ENCODE results near the gene INTS6. TPM values are rescaled to one million over a fixed set of nuclear protein-coding genes. Genes with fewer than 3 reads are reported as not detected.
A peak's percentile ranks its signal among the peaks of the same experiment; 100 is the strongest.

Gene INTS6
- total RNA-seq, 1 donor: 40.5 TPM

GRCh38 chr13:51329606-51330005, 123.2 kb downstream of the INTS6 start:
- Histone ChIP-seq H3K4me3 (ENCODE audit: insufficient read depth, low read length) (no peak overlapping the region), H3K27ac (ENCODE audit: low read depth, low read length) (peak overlapping the region; percentile 71), H3K79me2 (ENCODE audit: insufficient read depth, low read length) (no peaks in the 10 kb centered on the region), H3K4me2 (ENCODE audit: insufficient read depth, low read length) (no peak overlapping the region), H3K9me3 (ENCODE audit: low read depth, low read length) (no peaks in the 10 kb centered on the region), H3K4me1 (ENCODE audit: insufficient read depth, low read length) (peaks cover 20% of the 10 kb centered on the region), H3K27me3 (ENCODE audit: insufficient read depth, low read length) (no peaks in the 10 kb centered on the region), H4K20me1 (ENCODE audit: insufficient read depth, low read length) (no peaks in the 10 kb centered on the region), H2AFZ (ENCODE audit: low read length) (no peak overlapping the region), H3K36me3 (ENCODE audit: insufficient read depth, low read length) (no peaks in the 10 kb centered on the region)
- TF ChIP-seq CTCF (IDR thresholded peaks at IDR 0.05; ENCODE audit: extremely low read depth, low read depth, low read length): no peak
- no peak for DNase-seq (ENCODE audit: insufficient read length, low spot score, missing footprints)

GRCh38 chr13:51328488-51328887, 124.3 kb downstream of the INTS6 start:
- Histone ChIP-seq H3K27ac (ENCODE audit: low read depth, low read length) (no peak overlapping the region), H3K79me2 (ENCODE audit: insufficient read depth, low read length) (no peaks in the 10 kb centered on the region), H3K4me1 (ENCODE audit: insufficient read depth, low read length) (peaks cover 20% of the 10 kb centered on the region), H3K27me3 (ENCODE audit: insufficient read depth, low read length) (no peaks in the 10 kb centered on the region), H4K20me1 (ENCODE audit: insufficient read depth, low read length) (no peaks in the 10 kb centered on the region), H3K4me3 (ENCODE audit: insufficient read depth, low read length) (no peak overlapping the region), H3K9me3 (ENCODE audit: low read depth, low read length) (no peaks in the 10 kb centered on the region), H2AFZ (ENCODE audit: low read length) (no peak overlapping the region), H3K4me2 (ENCODE audit: insufficient read depth, low read length) (no peak overlapping the region), H3K36me3 (ENCODE audit: insufficient read depth, low read length) (no peaks in the 10 kb centered on the region)
- DNase-seq (ENCODE audit: insufficient read length, low spot score, missing footprints): no peak
- TF ChIP-seq CTCF (IDR thresholded peaks at IDR 0.05; ENCODE audit: extremely low read depth, low read depth, low read length): no peak

GRCh38 chr13:51327961-51328360, 124.9 kb downstream of the INTS6 start:
- no peaks in the 10 kb centered on the region for H3K36me3 ChIP-seq (ENCODE audit: insufficient read depth, low read length)
- no peak overlapping the region for H3K4me3 ChIP-seq (ENCODE audit: insufficient read depth, low read length)
- H3K4me2 ChIP-seq (ENCODE audit: insufficient read depth, low read length): no peak overlapping the region
- TF ChIP-seq CTCF (IDR thresholded peaks at IDR 0.05; ENCODE audit: extremely low read depth, low read depth, low read length): no peak
- DNase-seq (ENCODE audit: insufficient read length, low spot score, missing footprints): no peak
- no peak overlapping the region for H3K27ac ChIP-seq (ENCODE audit: low read depth, low read length)
- H3K9me3 ChIP-seq (ENCODE audit: low read depth, low read length): no peaks in the 10 kb centered on the region
- no peaks in the 10 kb centered on the region for H3K27me3 ChIP-seq (ENCODE audit: insufficient read depth, low read length)
- peaks cover 20% of the 10 kb centered on the region for H3K4me1 ChIP-seq (ENCODE audit: insufficient read depth, low read length)
- H4K20me1 ChIP-seq (ENCODE audit: insufficient read depth, low read length): no peaks in the 10 kb centered on the region
- H3K79me2 ChIP-seq (ENCODE audit: insufficient read depth, low read length): no peaks in the 10 kb centered on the region
- no peak overlapping the region for H2AFZ ChIP-seq (ENCODE audit: low read length)

GRCh38 chr13:51326777-51327176, 126.1 kb downstream of the INTS6 start:
- Histone ChIP-seq H3K79me2 (ENCODE audit: insufficient read depth, low read length) (no peaks in the 10 kb centered on the region), H4K20me1 (ENCODE audit: insufficient read depth, low read length) (no peaks in the 10 kb centered on the region), H3K36me3 (ENCODE audit: insufficient read depth, low read length) (no peaks in the 10 kb centered on the region), H3K27me3 (ENCODE audit: insufficient read depth, low read length) (no peaks in the 10 kb centered on the region), H3K9me3 (ENCODE audit: low read depth, low read length) (no peaks in the 10 kb centered on the region), H3K27ac (ENCODE audit: low read depth, low read length) (peak overlapping the region; percentile 24), H3K4me1 (ENCODE audit: insufficient read depth, low read length) (peaks cover 22% of the 10 kb centered on the region), H3K4me3 (ENCODE audit: insufficient read depth, low read length) (no peak overlapping the region), H3K4me2 (ENCODE audit: insufficient read depth, low read length) (no peak overlapping the region), H2AFZ (ENCODE audit: low read length) (no peak overlapping the region)
- no peak for TF ChIP-seq CTCF (IDR thresholded peaks at IDR 0.05; ENCODE audit: extremely low read depth, low read depth, low read length)
- no peak for DNase-seq (ENCODE audit: insufficient read length, low spot score, missing footprints)
